ENCODE data around the gene ZNF652.

DNA sequence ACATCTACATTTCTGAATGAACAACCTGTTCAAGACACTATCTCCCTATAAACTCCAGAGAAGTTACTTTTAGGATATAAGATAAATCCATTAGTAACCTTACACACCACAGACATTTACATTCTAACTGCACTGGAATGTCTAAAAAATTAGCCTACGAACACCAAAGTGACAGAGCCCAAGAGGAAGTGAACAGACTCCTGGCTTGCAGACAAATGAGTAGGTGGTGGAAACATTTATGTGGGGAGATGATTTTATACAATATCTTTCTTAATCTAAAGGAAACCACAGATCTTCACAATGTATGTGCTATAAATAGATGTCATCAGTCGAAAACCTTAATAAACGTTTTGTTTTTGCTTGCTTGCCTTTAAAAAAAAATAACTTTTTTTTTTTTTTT, 18.8 kb downstream of the ZNF652 start:
- TF ChIP-seq POLR2A (IDR thresholded peaks at IDR 0.05): no peak
- TF ChIP-seq, protein P1, sequence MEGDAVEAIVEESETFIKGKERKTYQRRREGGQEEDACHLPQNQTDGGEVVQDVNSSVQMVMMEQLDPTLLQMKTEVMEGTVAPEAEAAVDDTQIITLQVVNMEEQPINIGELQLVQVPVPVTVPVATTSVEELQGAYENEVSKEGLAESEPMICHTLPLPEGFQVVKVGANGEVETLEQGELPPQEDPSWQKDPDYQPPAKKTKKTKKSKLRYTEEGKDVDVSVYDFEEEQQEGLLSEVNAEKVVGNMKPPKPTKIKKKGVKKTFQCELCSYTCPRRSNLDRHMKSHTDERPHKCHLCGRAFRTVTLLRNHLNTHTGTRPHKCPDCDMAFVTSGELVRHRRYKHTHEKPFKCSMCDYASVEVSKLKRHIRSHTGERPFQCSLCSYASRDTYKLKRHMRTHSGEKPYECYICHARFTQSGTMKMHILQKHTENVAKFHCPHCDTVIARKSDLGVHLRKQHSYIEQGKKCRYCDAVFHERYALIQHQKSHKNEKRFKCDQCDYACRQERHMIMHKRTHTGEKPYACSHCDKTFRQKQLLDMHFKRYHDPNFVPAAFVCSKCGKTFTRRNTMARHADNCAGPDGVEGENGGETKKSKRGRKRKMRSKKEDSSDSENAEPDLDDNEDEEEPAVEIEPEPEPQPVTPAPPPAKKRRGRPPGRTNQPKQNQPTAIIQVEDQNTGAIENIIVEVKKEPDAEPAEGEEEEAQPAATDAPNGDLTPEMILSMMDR (IDR thresholded peaks at IDR 0.05): no peak

Data from vagina (tissue), 2 donors.